K562 (cell line): ENCODE data around the gene IQCN. TPM values are rescaled to one million over a fixed set of nuclear protein-coding genes. Genes with fewer than 3 reads are reported as not detected.

Experiments
- DNMT1 ChIP-seq: fragments of 450-650 bp; IDR thresholded peaks from 2 replicates; pipeline ENCODE4 v1.6.1; 2016; ENCODE audit warnings: antibody characterized with exemption, mild to moderate bottlenecking
- JUN ChIP-seq, 2 experiments: sonication (generic) in 1 of 2; formaldehyde crosslinking in 1 of 2; IDR thresholded peaks; 2 replicates each; pipeline versions ENCODE4 v1.6.1 to v1.8.0; 2012 to 2022; ENCODE audit warnings: borderline replicate concordance in 2 of 2, mild to moderate bottlenecking in 2 of 2, improper control_type of control experiment in 1 of 2, low read depth in 1 of 2, low read length in 1 of 2, missing genetic modification reagents in 1 of 2
- MEIS2 ChIP-seq: fragments of 450-650 bp; IDR thresholded peaks from 2 replicates; pipeline ENCODE4 v1.6.1; 2014; ENCODE audit warnings: mild to moderate bottlenecking; ENCODE audit not compliant: partially characterized antibody
- MTA1 ChIP-seq: fragments of 450-650 bp; IDR thresholded peaks from 2 replicates; pipeline ENCODE4 v1.6.1; 2017; ENCODE audit warnings: borderline replicate concordance
- NCOR1 ChIP-seq: fragments of 450-650 bp; IDR thresholded peaks from 2 replicates; pipeline ENCODE4 v1.6.1; 2016; ENCODE audit warnings: mild to moderate bottlenecking, moderate library complexity
- SMARCA5 ChIP-seq: fragments of 450-650 bp; IDR thresholded peaks from 2 replicates; pipeline ENCODE4 v1.6.1; 2016
- SNIP1 ChIP-seq: fragments of 450-650 bp; IDR thresholded peaks from 2 replicates; pipeline ENCODE4 v1.7.1; 2017; ENCODE audit warnings: low read depth, mild to moderate bottlenecking
- SREBF2 ChIP-seq: sonication (generic); formaldehyde crosslinking; IDR thresholded peaks from 2 replicates; pipeline ENCODE4 v1.4.0; 2020; ENCODE audit warnings: mild to moderate bottlenecking, missing genetic modification reagents
- SRF ChIP-seq, 2 experiments: fragments of 250-450, 450-650 bp in 1 of 2; sonication (Bioruptor Pico) in 1 of 2; sonication (generic) in 1 of 2; formaldehyde crosslinking; IDR thresholded peaks; 2 replicates each; pipeline versions ENCODE4 v1.5.0 to v1.5.1; 2020 to 2022; ENCODE audit warnings: mild to moderate bottlenecking in 1 of 2, missing genetic modification reagents in 1 of 2
- TCF7L2 ChIP-seq: fragments of 150-350 bp; IDR thresholded peaks from 2 replicates; pipeline ENCODE4 v1.6.1; 2016; ENCODE audit warnings: low read depth, mild to moderate bottlenecking, low read length, moderate library complexity
- ZNF384 ChIP-seq: IDR thresholded peaks from 2 replicates; pipeline ENCODE4 v1.6.1; 2012; ENCODE audit warnings: low read depth, low read length, improper control_type of control experiment
- ZNF699 ChIP-seq: fragments of 250-450 bp; sonication (Bioruptor Pico); IDR thresholded peaks from 2 replicates; pipeline ENCODE4 v1.8.0; 2021; ENCODE audit warnings: mild to moderate bottlenecking, moderate library complexity; ENCODE audit not compliant: insufficient replicate concordance
- ZSCAN32 ChIP-seq: fragments of 450-650 bp; formaldehyde crosslinking; IDR thresholded peaks from 2 replicates; pipeline ENCODE4 v1.4.0; 2020; ENCODE audit warnings: mild to moderate bottlenecking, moderate library complexity
- polyA plus RNA-seq, 8 experiments: library from polyadenylated mRNA; depleted of rRNA in 4 of 8; stranded (reverse) in 5 of 8; unstranded in 3 of 8; fragments of >200 nt; fragmentation: Nextera tagmentation in 2 of 8; fragmentation: Illumina TruSeq in 1 of 8; extraction: Ambion mirVana in 2 of 8; extraction: Trizol in 1 of 8; gene quantifications; 2 replicates each; pipeline versions ENCODE4 v1.2.1 to v1.2.3, GENCODE V29; 2011 to 2014; ENCODE audit warnings: inconsistent platforms in 1 of 8, missing spikeins in 1 of 8
- total RNA-seq, 7 experiments: library from RNA; depleted of rRNA in 6 of 7; stranded (reverse); fragments of >200 nt in 6 of 7; fragmentation: Illumina TruSeq in 2 of 7; extraction: Trizol in 2 of 7; gene quantifications; 2 replicates each; pipeline versions ENCODE4 v1.2.1 to v1.2.3, GENCODE V29; 2011 to 2021; ENCODE audit warnings: low replicate concordance in 1 of 7
- TF ChIP-seq, protein P1 (sequence below), 2 experiments: fragments of 450-650 bp in 1 of 2; sonication (generic) in 1 of 2; formaldehyde crosslinking in 1 of 2; IDR thresholded peaks; 2 replicates each; pipeline versions ENCODE4 v1.7.1 to v1.9.0; 2016 to 2022; ENCODE audit warnings: inconsistent platforms in 1 of 2, mild to moderate bottlenecking in 1 of 2, missing genetic modification reagents in 1 of 2
- TF ChIP-seq, protein P2 (sequence below): fragments of 450-650 bp; IDR thresholded peaks from 2 replicates; pipeline ENCODE4 v1.6.1; 2016; ENCODE audit warnings: low read depth, mild to moderate bottlenecking, moderate library complexity
- TF ChIP-seq, protein P3 (sequence below): fragments of 250-450 bp; sonication (Bioruptor Pico); IDR thresholded peaks from 2 replicates; pipeline ENCODE4 v1.5.0; 2020; ENCODE audit warnings: mild to moderate bottlenecking

IQCN gene
- total and polyA plus RNA-seq, 9 of the 15 experiments (the other 6 are each of a cell fraction or from before 2014, with no cell fraction given), result 0.01 to 0.07 (median 0.04) TPM; not detected in 3

DNA sequence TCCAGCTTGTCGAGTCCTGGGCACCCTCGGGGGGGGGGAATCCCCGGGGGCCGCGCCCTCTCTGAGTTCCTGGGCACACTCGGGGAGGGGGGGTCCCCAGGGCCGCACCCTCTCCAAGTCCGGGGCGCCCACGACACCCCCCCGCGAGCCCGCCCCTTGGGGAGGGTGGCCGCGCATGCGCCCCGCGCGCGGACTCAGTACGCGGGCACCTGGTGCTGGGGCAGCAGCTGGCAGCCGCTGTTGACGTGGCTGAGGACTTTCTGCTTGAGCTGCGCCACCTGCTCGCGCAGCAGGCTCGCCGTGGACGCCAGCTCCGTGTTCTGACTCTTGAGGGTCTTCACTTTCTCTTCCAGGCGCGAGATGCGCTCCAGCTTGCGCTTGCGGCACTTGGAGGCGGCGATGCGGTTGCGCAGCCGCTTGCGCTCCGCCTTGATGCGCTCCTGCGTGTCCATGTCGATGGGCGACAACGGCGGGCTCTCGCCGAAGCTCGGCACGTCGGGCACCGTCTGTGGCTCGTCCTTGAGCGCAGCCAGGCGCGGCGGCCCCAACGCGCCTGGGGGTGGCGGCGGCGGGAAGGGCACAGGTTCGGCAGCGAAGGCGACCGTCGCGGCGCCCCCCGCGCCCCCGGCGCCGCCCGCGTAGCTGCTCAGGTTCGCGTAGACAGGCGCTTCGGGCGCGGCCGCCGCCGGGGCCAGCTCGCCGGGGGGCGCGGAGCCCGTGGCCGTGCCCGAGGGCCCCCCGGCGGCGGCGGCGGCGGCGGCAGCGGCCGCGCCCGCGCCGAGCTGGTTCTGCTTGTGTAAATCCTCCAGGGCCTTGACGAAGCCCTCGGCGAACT lies 6.2 kb upstream of the IQCN start (continued):
- TF ChIP-seq, protein P1, sequence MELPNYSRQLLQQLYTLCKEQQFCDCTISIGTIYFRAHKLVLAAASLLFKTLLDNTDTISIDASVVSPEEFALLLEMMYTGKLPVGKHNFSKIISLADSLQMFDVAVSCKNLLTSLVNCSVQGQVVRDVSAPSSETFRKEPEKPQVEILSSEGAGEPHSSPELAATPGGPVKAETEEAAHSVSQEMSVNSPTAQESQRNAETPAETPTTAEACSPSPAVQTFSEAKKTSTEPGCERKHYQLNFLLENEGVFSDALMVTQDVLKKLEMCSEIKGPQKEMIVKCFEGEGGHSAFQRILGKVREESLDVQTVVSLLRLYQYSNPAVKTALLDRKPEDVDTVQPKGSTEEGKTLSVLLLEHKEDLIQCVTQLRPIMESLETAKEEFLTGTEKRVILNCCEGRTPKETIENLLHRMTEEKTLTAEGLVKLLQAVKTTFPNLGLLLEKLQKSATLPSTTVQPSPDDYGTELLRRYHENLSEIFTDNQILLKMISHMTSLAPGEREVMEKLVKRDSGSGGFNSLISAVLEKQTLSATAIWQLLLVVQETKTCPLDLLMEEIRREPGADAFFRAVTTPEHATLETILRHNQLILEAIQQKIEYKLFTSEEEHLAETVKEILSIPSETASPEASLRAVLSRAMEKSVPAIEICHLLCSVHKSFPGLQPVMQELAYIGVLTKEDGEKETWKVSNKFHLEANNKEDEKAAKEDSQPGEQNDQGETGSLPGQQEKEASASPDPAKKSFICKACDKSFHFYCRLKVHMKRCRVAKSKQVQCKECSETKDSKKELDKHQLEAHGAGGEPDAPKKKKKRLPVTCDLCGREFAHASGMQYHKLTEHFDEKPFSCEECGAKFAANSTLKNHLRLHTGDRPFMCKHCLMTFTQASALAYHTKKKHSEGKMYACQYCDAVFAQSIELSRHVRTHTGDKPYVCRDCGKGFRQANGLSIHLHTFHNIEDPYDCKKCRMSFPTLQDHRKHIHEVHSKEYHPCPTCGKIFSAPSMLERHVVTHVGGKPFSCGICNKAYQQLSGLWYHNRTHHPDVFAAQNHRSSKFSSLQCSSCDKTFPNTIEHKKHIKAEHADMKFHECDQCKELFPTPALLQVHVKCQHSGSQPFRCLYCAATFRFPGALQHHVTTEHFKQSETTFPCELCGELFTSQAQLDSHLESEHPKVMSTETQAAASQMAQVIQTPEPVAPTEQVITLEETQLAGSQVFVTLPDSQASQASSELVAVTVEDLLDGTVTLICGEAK (IDR thresholded peaks at IDR 0.05), result no peak
- TF ChIP-seq, protein P1 (CRISPR knock-in tag; IDR thresholded peaks at IDR 0.05), result no peak
- TF ChIP-seq, protein P2, sequence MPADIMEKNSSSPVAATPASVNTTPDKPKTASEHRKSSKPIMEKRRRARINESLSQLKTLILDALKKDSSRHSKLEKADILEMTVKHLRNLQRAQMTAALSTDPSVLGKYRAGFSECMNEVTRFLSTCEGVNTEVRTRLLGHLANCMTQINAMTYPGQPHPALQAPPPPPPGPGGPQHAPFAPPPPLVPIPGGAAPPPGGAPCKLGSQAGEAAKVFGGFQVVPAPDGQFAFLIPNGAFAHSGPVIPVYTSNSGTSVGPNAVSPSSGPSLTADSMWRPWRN, result no peak
- no peak; the same call in 1 of the 2 replicates for TF ChIP-seq ZSCAN32 (CRISPR knock-in tag)
- TF ChIP-seq SREBF2 (CRISPR knock-in tag), result no peak
- no peak for TF ChIP-seq JUN (IDR thresholded peaks at IDR 0.05; ENCODE audit: borderline replicate concordance, low read depth, low read length)
- TF ChIP-seq JUN (CRISPR knock-in tag; IDR thresholded peaks at IDR 0.05; ENCODE audit: borderline replicate concordance), result no peak
- TF ChIP-seq, protein P3, sequence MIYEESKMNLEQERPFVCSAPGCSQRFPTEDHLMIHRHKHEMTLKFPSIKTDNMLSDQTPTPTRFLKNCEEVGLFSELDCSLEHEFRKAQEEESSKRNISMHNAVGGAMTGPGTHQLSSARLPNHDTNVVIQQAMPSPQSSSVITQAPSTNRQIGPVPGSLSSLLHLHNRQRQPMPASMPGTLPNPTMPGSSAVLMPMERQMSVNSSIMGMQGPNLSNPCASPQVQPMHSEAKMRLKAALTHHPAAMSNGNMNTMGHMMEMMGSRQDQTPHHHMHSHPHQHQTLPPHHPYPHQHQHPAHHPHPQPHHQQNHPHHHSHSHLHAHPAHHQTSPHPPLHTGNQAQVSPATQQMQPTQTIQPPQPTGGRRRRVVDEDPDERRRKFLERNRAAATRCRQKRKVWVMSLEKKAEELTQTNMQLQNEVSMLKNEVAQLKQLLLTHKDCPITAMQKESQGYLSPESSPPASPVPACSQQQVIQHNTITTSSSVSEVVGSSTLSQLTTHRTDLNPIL (CRISPR knock-in tag), result no peak
- TF ChIP-seq SMARCA5, result no peak
- TF ChIP-seq ZNF699 (CRISPR knock-in tag), result no peak
- TF ChIP-seq MEIS2, result peak; percentile 72
- no peak for TF ChIP-seq MTA1
- TF ChIP-seq SRF (CRISPR knock-in tag; IDR thresholded peaks at IDR 0.05), result no peak
- TF ChIP-seq NCOR1, result no peak
- TF ChIP-seq ZNF384, result no peak
- no peak for TF ChIP-seq SNIP1
- TF ChIP-seq TCF7L2, result no peak
- TF ChIP-seq DNMT1, result no peak
